Hematopoietic multipotent progenitor cell treated with erythropoietin and hydrocortisone succinate and interleukin-3 and kit ligand, for 6 days (in vitro differentiated cells): Measurements from ENCODE around the gene USP37.
A peak's percentile ranks its signal among the peaks of the same experiment; 100 is the strongest.
"Not testable (repeated sequence)": the region's sequence is repeated elsewhere in the genome, so short reads cannot be mapped to it uniquely, and the experiment has no call there.

Experiments
- DNase-seq: peaks from one replicate; pipeline ENCODE4 v3.0.0-alpha.2; 2015

Gene USP37

DNA sequence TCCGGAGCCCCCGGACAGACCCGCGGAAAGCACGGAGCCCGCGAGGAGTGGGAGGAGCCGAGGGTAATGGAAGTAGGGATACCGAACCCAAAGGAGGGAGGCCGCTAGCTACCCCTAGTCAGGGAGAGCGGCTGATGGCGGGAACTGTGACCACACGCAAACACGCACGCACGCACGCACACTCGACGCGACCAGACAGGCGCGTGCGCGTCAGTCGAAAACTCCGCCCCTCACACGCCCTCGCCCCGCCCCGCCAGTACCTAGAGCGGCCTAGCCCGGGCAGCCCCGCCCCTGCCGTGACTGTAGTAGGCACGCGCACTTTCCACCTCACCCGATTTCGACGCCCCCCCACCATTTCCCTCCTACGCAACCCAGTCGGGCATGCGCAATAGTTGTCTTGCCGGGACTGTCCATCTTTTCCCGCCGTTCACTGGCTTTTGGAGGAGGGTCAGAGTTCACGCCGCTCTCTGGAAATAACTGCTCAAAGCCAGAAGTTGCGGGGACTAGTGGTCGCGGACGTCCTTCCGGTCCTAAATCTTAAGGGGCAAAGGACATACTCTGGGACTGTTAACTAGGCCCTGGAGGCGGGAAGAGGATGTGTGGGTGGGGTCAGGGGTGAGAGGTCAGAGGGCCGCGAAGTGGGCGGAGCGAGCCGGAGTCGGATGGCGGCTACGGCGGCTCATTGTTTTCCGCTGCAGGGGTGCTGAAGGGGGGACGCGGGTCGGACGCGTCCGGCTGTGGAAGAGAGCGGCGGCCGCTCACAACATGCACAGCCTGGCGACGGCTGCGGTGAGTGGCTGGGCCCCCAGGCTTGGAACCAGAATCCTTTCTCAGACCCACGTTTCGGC lies at the start of gene USP37, which contains the start of gene CNOT9:
Gene USP37 (minus strand): TSS at position 162 of the 848 bp plus-strand sequence. CDS start 9,698 bp downstream, outside the sequence.
Gene CNOT9 (plus strand): TSS at position 650 of the 848 bp plus-strand sequence. CDS start 116 bp downstream, at position 766.
- DNase-seq: peak; percentile 99

- DNase-seq: no peak
Observed at GRCh38 chr2:218615868-218616315, 47.7 kb upstream of the USP37 start.

DNA sequence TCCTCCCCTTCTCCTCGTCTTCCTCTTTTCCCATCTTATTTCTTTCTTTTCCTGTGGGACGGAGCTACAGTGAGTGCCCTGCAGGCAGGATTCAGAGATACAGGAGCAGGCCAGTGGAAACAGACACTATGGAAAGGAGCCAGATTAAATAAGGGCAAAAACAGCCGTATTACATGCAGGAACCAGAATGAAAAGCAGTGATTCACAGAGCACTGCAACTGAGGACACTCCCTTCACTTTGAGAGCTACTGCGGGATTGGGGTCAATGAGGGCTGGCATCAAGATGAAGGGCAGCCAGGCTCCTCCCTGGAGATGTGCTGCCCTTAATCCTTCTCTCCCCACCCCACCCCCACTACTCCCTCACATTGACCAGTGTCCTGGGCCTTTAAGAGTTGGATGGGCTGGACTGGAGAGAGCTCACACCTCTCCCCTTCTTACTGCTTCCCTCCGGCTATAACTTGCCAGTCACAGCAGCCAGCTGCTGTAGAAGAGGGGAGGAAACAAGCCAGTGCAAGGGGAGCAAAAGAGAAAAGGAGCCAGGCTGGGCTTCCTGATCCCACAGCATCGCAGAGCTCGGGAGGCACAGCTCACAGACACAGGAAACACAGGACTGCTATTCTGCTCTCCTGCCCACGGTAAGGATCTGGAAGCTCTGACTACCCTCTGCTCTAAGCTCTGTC lies 39.4 kb upstream of the USP37 start, which contains the start of gene PLCD4:
Gene PLCD4 (plus strand): TSS at position 464 of the 680 bp plus-strand sequence. CDS start 7,841 bp downstream, outside the sequence.
- no peak for DNase-seq

DNA sequence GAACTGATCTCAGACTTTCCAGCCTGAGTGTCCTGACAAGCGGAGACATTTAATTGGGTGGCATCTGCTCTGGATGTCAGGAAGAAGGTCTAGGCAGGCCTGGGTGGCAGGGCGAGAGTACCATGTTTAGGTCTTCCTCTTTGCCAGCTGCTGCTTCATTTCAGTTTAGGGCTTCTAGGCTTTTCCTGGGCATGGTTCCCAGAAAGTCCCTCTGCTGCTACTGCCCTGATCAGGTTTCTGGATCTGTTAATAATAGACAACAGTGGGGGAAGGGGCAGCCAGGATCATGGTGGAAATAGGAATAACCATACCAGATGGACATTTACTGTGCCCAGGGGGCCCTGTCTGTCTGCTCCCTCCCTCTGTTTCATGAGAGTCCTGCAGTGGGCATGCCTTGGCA lies 37.3 kb upstream of the USP37 start:
- no peak for DNase-seq

DNA sequence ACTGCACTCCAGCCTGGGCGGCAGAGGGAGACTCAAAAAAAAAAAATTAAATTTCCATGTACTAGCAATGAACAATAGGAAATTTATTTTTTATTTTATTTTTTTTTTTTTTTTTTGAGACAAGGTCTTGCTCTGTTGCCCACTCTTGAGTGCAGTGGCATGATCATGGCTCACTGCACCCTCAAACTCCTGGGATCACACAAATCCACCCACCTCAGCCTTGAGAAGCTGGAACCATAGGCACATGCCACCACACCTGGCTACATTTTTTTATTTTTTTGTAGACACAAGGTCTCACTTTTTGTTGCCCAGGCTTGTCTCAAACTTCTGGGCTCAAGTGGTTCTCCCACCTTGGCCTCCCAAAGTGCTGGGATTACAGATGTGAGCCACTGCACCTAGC lies 17.4 kb upstream of the USP37 start:
- no peak for DNase-seq

DNA sequence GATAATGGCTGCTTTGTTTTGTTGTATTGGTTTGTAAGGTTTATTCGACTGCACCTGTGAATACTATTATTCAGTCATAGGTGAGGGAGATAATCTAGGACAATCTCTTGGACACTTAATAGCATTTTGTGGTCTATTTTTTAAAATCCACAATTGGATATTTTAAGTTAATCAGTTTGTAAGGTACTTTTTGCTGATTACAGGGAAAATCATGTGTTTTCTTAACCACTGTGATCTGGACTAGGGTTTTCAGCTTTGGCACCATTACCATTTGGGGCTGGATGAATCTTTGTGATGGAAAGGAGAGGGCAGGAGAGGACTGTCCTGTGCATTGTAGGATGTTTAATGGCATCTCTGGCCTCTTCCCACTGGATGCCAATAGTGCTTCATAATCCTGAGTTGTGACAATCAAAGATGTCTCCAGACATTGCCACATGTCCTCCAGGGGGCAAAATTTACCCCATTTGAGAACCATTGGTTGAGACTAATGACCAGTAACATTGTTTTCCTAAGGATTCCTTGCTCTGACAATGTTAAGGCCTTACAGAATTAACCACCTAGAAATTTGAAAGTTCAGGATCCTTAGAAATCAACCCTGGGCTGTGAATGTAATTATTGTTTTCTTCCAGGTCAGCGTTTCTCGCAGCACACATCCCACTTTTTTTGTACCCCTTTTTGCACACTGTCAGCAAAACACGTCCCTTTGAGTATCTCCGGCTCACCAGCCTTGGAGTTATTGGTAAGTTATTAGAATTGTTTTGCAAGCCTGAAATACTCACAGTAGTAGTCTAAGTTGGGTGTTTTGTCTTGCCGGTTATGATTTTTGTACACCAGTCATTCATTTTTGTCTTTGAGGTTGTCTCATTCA lies 16.1 kb upstream of the USP37 start:
- DNase-seq: no peak

DNA sequence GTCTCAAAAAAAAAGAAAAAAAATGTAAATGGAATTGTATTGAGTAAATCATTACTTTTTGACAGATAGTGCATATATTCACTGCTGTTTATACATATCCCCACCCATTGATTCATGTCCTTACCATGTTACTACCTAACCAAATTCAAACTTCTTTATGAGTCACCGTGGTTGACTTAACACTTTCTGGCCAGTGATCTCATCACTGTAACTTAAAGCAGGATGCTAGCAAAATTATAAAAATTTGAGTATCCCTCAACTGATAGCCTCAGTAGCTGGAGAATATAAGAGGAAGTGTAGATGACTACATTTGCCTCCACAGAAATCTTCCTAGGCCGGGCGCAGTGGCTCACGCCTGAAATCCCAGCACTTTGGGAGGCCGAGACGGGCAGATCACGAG lies 13.9 kb upstream of the USP37 start:
- no peak for DNase-seq

- DNase-seq: no peak
Observed at GRCh38 chr2:218578272-218578877, 10.2 kb upstream of the USP37 start.

DNA sequence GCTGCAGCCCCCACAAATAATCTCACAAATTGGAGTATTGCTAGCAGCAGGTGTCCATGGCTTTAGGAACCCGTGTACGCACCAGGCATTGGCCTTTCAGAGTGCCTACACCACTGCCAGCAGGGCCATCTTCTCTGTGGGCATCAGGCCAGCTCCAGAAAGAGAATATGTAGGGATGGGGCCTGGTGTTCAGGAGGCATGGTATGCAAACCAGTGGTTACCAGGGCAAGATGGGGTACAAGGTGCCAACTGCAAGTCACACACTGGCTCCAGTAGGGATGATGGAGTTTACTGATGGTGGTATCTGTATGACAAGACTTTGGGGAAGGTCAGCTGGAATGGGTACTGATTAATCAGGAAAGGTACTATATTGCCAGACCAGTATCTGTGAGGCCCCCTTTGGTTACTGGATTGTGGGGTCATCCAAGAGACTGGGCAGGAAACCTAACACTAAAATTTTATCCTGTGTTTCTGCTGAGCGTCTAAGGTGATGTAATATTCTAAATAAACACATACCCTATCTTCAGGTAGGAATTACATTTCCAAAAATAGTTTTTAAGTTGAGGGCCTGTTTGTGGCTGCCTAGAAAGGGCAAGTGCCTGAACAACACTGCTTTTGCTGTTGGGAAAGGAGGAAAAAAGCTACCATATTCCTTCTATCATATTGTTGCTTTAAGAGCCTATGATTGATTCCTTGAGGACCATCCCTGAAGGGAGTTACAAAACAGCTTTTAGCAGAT lies 9.5 kb upstream of the USP37 start:
- DNase-seq: no peak

GRCh38 chr2:218576854-218577253 lies 8.7 kb upstream of the USP37 start:
- no peak for DNase-seq

GRCh38 chr2:218570850-218571249 lies 2.7 kb upstream of the USP37 start:
- no peak for DNase-seq

DNA sequence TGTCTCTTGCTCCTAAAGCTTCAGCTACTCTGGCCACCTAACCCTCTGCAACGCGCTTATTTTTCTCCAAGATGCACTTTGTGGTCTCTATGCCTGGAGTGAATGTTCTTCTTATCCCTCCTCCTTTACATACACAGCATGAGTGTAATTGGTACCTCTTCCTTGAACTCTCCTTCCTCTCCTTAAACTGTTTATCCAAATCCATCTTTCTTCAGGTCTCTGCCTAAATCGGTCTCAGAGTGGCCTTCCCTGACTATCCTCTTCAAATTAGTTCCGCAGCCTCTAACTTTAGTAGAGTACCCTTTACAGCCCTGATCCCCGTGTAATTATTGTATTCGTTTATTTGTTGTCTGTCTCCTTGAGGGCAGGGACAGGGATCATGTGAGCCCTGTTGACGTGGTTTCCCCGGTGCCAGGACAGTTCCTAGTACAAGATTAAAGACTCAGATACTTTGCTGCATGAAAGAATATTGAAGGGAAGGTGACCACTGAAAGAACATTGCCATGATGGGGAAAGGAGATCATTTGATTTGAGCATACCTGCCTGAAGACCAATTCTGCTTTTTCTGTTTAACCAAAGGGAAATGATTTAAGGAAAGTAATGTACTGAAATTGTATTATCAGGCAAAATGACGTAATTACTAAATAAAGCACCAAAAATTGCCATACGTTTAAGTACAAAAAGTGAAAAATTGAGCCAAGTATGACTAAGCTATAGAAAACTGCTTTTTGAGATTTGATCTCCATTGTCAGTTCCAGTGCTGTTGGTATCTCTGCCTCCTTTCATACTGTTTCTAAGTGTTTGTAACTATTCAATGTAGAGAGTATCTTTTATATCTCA lies 1.7 kb upstream of the USP37 start:
- peak; percentile 71 for DNase-seq

DNA sequence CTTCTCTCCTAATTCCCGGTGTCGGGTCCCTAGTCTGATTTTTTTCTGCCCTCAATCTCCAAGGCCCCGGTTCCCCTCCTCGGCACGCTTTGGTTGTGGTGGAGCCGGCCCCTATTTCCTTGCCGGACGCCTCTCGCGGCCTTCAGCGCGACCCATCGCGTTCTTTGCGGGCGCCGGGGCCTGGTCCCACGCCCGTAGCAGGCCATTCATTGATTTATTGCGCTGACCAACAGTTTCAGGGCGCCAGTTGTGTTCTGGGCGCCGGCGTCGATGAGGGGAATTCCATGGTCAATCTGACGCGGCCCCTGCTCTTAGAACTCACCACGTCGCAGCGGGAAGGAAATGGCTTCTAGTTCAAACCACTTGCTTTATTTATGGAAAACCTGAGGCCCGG lies 884 bp upstream of the USP37 start:
- peak; percentile 51 for DNase-seq

- no peak for DNase-seq
Observed at GRCh38 chr2:218567797-218568189, 358 bp downstream of the USP37 start.

DNA sequence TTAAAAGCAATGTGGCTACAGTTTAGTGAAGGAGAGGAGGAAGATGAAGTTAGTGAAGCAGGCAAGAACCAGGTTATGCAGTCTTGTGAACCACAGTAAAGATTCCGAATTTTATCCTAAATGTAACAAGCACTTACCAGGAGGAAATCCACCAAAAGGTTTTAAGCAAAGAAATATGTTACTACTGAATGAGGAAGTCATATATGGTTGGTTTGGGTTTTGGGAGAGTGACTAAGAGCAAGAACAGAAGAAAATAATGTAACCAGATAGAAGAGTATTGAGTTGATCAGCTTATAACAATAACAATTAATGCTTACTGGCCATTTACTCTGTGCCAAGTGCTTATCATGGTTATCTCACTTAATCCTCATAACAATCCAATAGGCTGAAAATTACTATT lies 1.9 kb downstream of the USP37 start:
- no peak for DNase-seq

GRCh38 chr2:218564056-218564455 lies 4.1 kb downstream of the USP37 start:
- DNase-seq: no peak

DNA sequence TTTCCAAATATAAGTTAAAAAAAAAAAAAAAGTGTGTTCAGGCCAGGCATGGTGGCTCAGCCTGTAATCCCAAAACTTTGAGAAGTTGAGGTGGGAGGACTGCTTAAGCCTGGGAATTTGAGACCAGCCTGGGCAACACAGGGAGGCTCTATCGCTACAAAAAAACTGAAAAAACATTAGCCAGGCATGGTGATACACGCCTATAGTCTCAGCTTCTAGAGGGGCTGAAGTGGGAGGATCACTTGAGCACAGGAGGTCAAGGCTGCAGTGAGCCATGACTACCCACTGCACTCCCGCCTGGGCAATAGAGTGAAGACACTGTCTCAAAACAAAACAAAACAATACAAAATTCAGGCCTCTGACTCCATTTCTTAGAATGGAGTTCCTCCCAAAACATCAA lies 9.2 kb downstream of the USP37 start:
- no peak for DNase-seq

DNA sequence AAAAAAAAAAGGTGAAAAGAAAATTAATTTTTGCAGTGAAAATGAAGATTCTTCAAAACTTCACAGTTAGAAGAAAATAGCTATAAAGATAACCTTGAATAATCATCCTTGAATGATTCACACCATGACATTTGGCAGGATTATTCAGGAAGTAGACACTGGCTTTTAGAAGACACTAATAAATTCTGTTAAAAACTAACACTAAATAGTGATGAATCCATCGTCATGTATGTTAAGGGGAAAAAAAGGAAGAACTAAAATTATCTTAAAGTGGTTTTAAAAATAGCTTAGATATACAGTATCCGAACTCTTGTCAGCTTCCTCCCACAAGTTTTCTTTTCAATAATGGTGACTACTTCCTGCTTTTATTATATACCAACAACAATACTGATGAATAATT lies 10.2 kb downstream of the USP37 start:
- DNase-seq: no peak

GRCh38 chr2:218555527-218555926 lies 12.6 kb downstream of the USP37 start:
- DNase-seq: no peak

GRCh38 chr2:218554225-218554624 lies 13.9 kb downstream of the USP37 start:
- not testable (repeated sequence) for DNase-seq

DNA sequence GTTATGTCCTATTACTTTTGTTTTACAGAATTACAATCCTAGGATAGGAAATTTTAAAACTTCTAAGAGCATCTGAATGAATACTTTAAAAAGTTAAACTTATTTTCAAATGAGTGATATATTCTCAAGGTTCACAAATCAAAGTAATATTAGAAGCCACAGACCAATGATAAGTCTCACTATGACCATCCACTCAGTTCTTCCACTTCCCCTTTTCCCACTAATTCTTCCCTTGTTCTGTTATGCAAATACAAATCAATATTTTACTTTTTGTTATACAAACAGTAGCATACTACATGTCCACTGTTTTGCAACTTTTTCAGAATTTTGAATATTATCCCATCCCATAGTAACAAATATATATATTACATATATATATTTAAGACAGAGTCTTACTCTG lies 20.2 kb downstream of the USP37 start:
- no peak for DNase-seq
